BLaER1 (cell line): ENCODE data around the gene ATP9A.
"Not testable (repeated sequence)": the region's sequence is repeated elsewhere in the genome, so short reads cannot be mapped to it uniquely, and the experiment has no call there.

Source experiments
- H3K27ac ChIP-seq: shearing (Covaris generic); formaldehyde crosslinking; 2 replicates; pipeline ENCODE4 v1.8.1; 2022
- H3K27me3 ChIP-seq: shearing (Covaris generic); formaldehyde crosslinking; 2 replicates; pipeline ENCODE4 v1.8.1; 2022
- H3K36me3 ChIP-seq: shearing (Covaris generic); formaldehyde crosslinking; 2 replicates; pipeline ENCODE4 v1.8.1; 2022
- H3K4me1 ChIP-seq: shearing (Covaris generic); formaldehyde crosslinking; 2 replicates; pipeline ENCODE4 v1.8.1; 2022
- H3K4me2 ChIP-seq: shearing (Covaris generic); formaldehyde crosslinking; 2 replicates; pipeline ENCODE4 v1.8.1; 2022
- H3K4me3 ChIP-seq: shearing (Covaris generic); formaldehyde crosslinking; 2 replicates; pipeline ENCODE4 v1.8.1; 2022
- H3K9ac ChIP-seq: shearing (Covaris generic); formaldehyde crosslinking; 2 replicates; pipeline ENCODE4 v1.8.1; 2022
- H3K9me3 ChIP-seq: shearing (Covaris generic); formaldehyde crosslinking; 2 replicates; pipeline ENCODE4 v1.8.1; 2022
- H4K20me1 ChIP-seq: shearing (Covaris generic); formaldehyde crosslinking; 2 replicates; pipeline ENCODE4 v1.8.1; 2022
- Cebpa-rat ChIP-seq: shearing (Covaris generic); IDR thresholded peaks from 2 replicates; pipeline ENCODE4 v1.8.1; 2022

ATP9A gene

GRCh38 chr20:51752343-51752951, 15.7 kb downstream of the ATP9A start:
- no peak overlapping the region for H3K9ac ChIP-seq
- H3K4me3 ChIP-seq, result no peak overlapping the region
- H3K4me1 ChIP-seq, result peaks cover 13% of the 10 kb centered on the region
- no peak overlapping the region for H3K4me2 ChIP-seq
- no peak for TF ChIP-seq Cebpa-rat
- H4K20me1 ChIP-seq, result no peaks in the 10 kb centered on the region
- no peaks in the 10 kb centered on the region for H3K36me3 ChIP-seq
- no peaks in the 10 kb centered on the region for H3K27me3 ChIP-seq
- H3K9me3 ChIP-seq, result no peaks in the 10 kb centered on the region
- H3K27ac ChIP-seq, result no peak overlapping the region

DNA sequence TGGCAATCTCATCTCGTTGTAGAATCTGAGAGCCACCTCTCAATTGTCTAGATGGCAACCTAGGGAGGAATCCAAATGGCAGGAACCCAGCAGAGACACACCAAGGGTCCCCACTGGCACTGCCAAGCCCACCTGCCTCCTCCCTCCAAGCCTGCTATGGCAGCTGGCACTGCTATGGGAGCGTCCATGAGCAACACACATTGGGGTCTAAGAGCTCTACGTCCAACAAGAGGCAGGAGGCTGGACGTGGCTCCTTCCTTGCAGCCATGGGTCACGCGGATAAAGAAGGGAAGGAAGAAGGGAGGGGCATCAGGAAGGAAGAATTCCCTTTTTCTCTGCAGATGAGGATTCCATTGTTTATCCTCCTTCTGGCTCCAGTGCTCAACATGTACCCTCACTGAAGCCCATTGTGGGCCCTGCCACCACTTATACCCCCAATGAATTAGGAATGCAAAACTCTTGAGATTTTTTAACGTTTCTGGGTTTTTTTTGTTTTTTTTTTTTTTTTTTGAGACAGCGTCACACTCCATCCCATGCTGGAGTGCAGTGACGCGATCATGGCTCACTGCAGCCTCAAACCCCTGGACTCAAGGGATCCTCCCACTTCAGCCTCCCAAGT, 17.3 kb downstream of the ATP9A start:
- no peak overlapping the region for H3K9ac ChIP-seq
- H3K27ac ChIP-seq, result no peak overlapping the region
- H3K36me3 ChIP-seq, result no peaks in the 10 kb centered on the region
- no peak for TF ChIP-seq Cebpa-rat
- peaks cover 13% of the 10 kb centered on the region for H3K4me1 ChIP-seq
- H3K4me3 ChIP-seq, result no peak overlapping the region
- no peak overlapping the region for H3K4me2 ChIP-seq
- no peaks in the 10 kb centered on the region for H4K20me1 ChIP-seq
- no peaks in the 10 kb centered on the region for H3K27me3 ChIP-seq
- H3K9me3 ChIP-seq, result no peaks in the 10 kb centered on the region

GRCh38 chr20:51750037-51750769, 18.0 kb downstream of the ATP9A start:
- H3K9ac ChIP-seq, result no peak overlapping the region
- no peaks in the 10 kb centered on the region for H4K20me1 ChIP-seq
- TF ChIP-seq Cebpa-rat, result no peak
- no peaks in the 10 kb centered on the region for H3K36me3 ChIP-seq
- peaks cover 13% of the 10 kb centered on the region for H3K4me1 ChIP-seq
- H3K27ac ChIP-seq, result no peak overlapping the region
- H3K4me3 ChIP-seq, result no peak overlapping the region
- H3K27me3 ChIP-seq, result no peaks in the 10 kb centered on the region
- H3K9me3 ChIP-seq, result no peaks in the 10 kb centered on the region
- H3K4me2 ChIP-seq, result no peak overlapping the region

GRCh38 chr20:51749674-51750036, 18.5 kb downstream of the ATP9A start:
- Histone ChIP-seq H3K9me3 (no peaks in the 10 kb centered on the region), H3K27me3 (no peaks in the 10 kb centered on the region), H3K27ac (no peak overlapping the region), H3K4me3 (no peak overlapping the region), H3K4me1 (peaks cover 13% of the 10 kb centered on the region), H3K36me3 (no peaks in the 10 kb centered on the region), H4K20me1 (no peaks in the 10 kb centered on the region), H3K4me2 (no peak overlapping the region), H3K9ac (no peak overlapping the region)
- TF ChIP-seq Cebpa-rat, result no peak

GRCh38 chr20:51747182-51747911, 20.8 kb downstream of the ATP9A start:
- Histone ChIP-seq H3K27ac (no peak overlapping the region), H3K27me3 (no peaks in the 10 kb centered on the region), H4K20me1 (no peaks in the 10 kb centered on the region), H3K4me3 (no peak overlapping the region), H3K9me3 (no peaks in the 10 kb centered on the region), H3K36me3 (no peaks in the 10 kb centered on the region), H3K4me1 (peaks cover 13% of the 10 kb centered on the region), H3K9ac (no peak overlapping the region), H3K4me2 (no peak overlapping the region)
- no peak for TF ChIP-seq Cebpa-rat

GRCh38 chr20:51745804-51746203, 22.4 kb downstream of the ATP9A start:
- H3K4me3 ChIP-seq, result no peak overlapping the region
- H3K9ac ChIP-seq, result no peak overlapping the region
- TF ChIP-seq Cebpa-rat, result no peak
- H3K27ac ChIP-seq, result no peak overlapping the region
- no peaks in the 10 kb centered on the region for H3K36me3 ChIP-seq
- no peak overlapping the region for H3K4me2 ChIP-seq
- H4K20me1 ChIP-seq, result no peaks in the 10 kb centered on the region
- H3K4me1 ChIP-seq, result peaks cover 13% of the 10 kb centered on the region
- no peaks in the 10 kb centered on the region for H3K27me3 ChIP-seq
- H3K9me3 ChIP-seq, result no peaks in the 10 kb centered on the region

- Histone ChIP-seq H3K9ac (no peak overlapping the region), H3K4me1 (no peaks in the 10 kb centered on the region), H3K9me3 (no peaks in the 10 kb centered on the region), H4K20me1 (no peaks in the 10 kb centered on the region), H3K36me3 (no peaks in the 10 kb centered on the region), H3K27ac (no peak overlapping the region), H3K27me3 (no peaks in the 10 kb centered on the region), H3K4me2 (no peak overlapping the region), H3K4me3 (no peak overlapping the region)
- no peak for TF ChIP-seq Cebpa-rat
These were observed 27.4 kb downstream of the ATP9A start for GRCh38 chr20:51740838-51741237.

GRCh38 chr20:51740308-51740707, 27.9 kb downstream of the ATP9A start:
- not testable (repeated sequence) for H3K27me3 ChIP-seq, H3K4me2 ChIP-seq, H3K4me1 ChIP-seq, H3K9me3 ChIP-seq, H3K9ac ChIP-seq, H3K4me3 ChIP-seq, H3K36me3 ChIP-seq, H3K27ac ChIP-seq, H4K20me1 ChIP-seq

- no peak overlapping the region for H3K4me2 ChIP-seq
- no peaks in the 10 kb centered on the region for H4K20me1 ChIP-seq
- no peaks in the 10 kb centered on the region for H3K4me1 ChIP-seq
These were observed 28.4 kb downstream of the ATP9A start for GRCh38 chr20:51739722-51740249.

More at GRCh38 chr20:51739722-51740249, 28.4 kb downstream of the ATP9A start:
- Histone ChIP-seq H3K36me3 (no peaks in the 10 kb centered on the region), H3K9ac (no peak overlapping the region), H3K4me3 (no peak overlapping the region), H3K27me3 (no peaks in the 10 kb centered on the region), H3K27ac (no peak overlapping the region), H3K9me3 (no peaks in the 10 kb centered on the region)
- TF ChIP-seq Cebpa-rat, result no peak
